UCSD-AML1 (cell line): ENCODE results near the gene YY1AP1.
A peak's percentile ranks its signal among the peaks of the same experiment; 100 is the strongest.
"Not testable (repeated sequence)": the region's sequence is repeated elsewhere in the genome, so short reads cannot be mapped to it uniquely, and the experiment has no call there.

Experiments
- DNase-seq: peaks from one replicate; lab custom pipeline; 2025; ENCODE audit not compliant: unreplicated experiment; lab: John Stamatoyannopoulos, UW

YY1AP1 gene

DNA sequence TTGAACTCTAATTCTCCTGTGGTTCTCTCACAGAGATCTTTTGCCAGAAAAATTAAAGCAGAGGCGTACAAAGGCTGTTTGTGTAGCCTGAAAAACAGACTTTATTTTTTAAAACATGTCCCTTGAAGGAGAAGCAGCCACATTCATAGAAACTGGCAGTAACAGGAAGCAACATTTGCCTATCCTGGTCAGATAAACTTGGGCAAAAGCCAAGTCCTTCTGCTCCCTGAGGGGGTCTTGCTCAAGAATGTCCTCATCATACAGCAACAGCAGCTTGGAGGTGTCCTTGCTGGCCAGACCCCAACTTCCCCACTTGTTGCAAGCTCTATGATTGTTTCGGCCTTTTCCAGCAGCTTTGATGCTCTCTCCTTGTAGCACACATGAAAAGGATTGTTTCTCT lies 42.3 kb downstream of the YY1AP1 start:
- DNase-seq = no peak

DNA sequence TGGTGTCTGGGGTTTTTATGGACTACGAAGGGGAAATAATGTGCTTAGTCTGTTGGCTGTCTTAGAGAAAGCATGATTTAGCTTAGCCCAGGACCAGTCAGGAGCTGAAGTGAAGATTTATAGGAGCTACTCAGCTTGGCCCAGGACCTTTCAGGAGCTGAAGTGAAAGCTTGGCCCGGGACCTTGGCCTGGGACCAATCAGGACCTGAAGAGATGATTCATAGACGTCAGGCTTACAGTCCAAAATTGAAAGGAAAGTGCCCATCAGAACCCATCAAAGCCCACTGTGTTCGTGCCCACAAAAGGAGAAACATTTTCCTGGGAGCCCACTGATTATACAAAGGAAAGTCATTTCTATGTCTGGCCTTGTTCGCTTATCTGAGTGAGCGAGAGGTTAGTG lies 42.9 kb downstream of the YY1AP1 start:
- DNase-seq = no peak

DNA sequence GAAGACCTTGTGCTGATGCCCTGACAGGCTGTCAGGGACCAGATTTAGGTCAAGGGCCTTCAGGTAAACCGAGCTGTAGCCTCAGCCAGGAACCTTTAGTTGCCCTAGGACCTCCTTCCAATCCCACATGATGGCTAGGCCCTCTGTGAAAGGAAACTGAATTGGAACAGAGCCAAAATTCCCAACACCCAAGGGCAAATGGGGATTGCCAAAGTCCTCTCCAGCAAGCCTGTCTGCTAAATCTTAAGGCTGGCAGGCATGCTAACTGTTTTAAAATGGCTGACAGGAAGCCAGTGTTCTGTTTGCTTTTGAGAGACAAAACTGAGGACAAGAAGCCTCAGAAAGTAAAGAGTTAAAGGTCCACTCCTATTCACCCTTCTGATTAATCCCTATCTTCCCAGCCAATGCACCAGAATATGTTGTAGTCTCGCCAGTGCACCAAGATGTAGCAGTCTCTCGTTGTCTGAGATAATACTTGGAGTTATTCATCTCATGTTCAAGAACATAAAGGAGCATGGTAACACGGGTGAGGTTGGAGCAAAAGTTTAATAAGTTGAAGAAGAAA lies 43.5 kb downstream of the YY1AP1 start:
- DNase-seq = no peak

DNA sequence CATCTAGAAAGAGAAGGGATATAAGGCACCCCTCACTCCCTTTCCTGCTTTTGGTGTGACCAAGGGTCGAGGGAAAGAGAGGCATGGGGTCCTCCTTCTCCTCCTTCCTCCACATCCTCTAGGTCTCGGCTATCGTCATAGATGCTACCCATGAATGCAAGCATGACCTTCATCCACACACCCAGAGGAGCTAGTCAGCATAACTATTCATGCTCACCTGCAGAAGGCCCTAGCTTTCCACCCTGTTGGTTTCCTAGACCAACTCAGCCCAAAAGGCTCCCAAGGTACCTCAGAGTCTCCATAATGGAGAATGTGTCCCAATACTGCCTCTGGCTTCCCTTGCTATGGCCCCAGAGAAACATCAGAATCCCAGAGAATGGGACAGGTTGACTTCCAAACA lies 45.3 kb downstream of the YY1AP1 start:
- no peak for DNase-seq

DNA sequence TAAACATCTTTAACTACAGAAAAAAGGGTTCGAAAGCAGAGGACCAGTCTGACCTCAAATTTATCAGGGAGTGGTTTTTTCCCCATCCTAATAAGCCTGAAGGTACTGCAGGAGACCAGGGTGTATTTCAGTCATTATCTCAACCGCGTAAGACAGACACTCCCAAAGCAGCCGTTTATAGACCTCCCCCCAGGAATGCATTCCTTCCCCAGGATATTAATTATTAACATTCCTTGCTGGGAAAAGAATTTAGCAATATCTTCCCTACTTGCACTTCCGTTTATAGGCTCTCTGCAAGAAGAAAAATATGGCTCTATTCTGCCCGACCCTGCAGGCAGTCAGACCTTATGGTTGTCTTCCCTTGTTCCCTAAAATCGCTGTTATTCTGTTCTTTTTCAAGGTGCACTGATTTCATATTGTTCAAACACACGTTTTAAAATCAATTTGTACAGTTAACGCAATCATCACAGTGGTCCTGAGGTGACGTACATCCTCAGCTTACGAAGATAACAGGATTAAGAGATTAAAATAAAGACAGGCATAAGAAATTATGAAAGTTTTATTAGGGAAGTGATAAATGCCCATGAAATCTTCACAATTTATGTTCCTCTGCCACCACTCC lies 45.9 kb downstream of the YY1AP1 start:
- not testable (repeated sequence) for DNase-seq

DNA sequence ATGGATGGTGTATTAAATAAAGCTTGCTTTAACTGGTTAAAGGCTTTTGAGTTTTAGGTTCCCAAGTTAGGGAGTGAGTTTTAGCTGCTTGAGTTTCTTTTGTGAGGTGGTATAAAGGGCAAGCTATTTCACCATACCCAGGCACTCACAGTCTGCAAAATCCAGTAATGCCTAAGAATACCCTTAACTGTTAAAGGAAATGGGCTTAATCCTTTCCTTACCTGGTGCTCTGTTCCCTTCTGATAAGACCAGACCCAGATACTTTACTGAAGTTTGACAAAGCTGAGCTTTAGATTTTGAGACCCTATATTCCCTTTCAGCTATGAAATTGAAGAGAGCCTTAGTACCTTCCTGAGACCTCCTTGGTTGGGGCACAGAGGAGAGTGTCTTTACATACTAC lies 48.2 kb downstream of the YY1AP1 start:
- no peak for DNase-seq

DNA sequence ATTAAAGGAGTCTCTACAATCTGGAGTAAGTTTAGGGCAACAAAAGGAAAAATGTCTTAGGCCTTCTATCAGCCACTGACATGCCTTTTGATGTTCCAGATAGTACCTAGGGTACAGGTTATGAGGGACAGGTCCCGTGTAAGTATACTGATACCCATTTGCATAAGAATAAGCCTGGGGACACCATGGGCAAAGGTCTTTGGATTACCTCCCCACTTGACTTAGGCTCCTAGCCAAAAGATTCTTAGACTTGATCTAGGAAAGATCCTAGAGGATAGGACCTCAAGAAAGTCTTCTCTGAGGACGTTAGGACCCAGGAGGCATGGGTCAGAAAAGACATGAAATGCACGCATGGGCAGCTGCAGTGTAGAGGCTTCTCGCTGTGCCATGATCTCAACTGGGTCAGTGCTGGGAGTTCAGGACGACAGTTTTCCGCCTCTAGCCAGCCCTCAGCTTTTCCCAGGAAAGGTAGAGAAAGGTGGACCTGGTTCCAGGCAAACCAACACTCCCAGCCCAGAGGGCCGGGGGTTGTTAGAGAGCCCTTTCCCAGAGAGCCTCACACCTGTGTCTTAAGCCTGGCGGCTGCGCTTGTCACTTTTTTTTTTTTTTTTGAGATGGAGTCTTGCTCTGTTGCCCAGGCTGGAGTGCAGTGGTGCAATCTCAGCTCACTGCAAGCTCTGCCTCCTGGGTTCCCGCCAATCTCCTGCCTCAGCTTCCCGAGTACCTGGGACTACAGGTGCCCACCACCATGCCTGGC lies 52.0 kb downstream of the YY1AP1 start:
- no peak for DNase-seq

DNA sequence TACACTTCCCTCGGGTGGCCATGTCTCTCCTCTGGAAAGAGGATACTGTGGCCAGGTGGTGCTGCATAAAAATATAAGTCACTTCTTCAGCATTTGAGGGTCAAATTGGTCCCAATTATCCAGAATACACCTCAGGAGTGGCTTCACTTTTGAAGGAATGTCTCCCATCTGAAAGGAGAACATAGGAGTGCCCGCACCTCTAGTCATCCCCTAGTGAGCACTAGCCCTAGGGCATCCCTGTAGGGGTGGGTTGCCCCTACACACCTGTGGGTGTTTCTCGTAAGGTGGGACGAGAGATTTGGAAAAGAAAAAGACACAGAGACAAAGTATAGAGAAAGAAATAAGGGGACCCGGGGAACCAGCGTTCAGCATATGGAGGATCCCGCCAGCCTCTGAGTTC lies 62.1 kb downstream of the YY1AP1 start:
- not testable (repeated sequence) for DNase-seq

DNA sequence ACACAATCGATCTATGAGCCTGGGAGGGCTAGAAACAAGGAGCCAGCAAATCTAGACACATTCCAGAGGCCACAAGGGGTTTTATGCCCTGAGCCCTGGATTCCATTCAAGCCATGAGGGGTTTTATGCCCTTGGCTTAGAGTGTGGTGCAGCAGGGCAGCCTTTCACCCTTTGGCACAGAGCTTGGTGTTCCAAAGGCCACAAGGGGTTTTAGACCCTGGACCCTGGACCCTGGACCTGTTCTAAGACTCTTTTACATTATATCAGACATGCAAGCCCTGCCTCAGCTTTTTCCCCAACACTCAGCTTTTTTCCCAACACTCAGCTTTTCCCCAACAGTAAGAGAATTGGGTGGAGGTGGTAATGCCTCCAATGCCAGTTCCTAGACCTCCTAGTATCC lies 65.2 kb downstream of the YY1AP1 start:
- no peak for DNase-seq

DNA sequence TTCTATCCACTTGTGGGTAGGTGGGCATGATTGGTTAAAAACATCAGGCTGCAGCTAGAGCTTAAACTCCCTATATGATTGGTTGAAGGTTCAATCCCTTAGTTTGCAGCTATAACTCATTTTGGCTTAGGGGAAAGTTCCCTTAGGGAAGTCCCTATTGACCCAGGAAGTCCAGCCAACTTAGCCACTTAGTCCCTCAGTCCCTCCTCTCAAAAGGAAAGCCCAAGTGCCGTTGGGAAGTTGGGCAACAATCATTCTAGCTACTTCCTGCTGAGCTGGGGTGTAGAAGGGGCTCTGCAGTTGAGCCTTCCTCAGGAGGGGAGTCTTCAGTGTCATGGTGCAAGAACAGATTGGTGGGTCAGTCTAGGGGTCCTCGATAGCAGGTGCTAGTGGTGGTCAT lies 66.4 kb downstream of the YY1AP1 start:
- DNase-seq = no peak

DNA sequence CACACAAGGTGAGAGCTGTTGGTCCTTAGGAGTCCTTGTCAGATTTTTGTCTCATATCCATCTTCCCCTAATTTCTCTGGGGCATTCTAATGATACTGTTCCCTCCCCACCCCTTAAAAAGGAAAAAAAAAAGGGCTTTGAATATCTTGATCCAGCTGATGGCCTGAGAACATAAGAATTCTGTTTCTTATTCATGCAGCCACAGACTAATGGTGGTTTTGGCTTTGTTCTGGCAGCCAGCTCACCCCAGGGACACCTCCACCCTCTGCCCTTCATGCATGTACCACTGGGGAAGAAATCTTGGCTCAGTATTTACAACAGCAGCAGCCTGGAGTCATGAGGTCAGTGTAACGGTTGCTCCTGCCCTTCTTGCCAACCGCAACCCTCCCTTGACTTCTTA lies 75.3 kb downstream of the YY1AP1 start:
- DNase-seq = not testable (repeated sequence)

DNA sequence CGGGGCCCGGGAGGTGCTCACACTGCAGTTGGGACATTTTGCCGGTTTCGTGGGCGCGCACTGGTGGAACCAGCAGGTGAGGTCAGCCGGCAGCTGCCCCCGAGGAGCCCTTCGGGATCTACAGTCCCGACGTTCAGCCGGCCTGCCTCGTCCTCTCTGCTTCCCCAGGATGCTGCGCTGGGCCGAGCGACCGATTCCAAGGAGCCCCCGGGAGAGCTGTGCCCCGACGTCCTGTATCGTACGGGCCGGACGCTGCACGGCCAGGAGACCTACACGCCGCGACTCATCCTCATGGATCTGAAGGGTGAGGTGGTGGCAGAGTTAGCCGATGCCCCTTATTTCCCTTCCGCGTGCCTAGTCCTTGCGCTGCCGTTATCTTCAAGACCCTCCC lies 78.3 kb downstream of the YY1AP1 start:
- DNase-seq = not testable (repeated sequence)

DNA sequence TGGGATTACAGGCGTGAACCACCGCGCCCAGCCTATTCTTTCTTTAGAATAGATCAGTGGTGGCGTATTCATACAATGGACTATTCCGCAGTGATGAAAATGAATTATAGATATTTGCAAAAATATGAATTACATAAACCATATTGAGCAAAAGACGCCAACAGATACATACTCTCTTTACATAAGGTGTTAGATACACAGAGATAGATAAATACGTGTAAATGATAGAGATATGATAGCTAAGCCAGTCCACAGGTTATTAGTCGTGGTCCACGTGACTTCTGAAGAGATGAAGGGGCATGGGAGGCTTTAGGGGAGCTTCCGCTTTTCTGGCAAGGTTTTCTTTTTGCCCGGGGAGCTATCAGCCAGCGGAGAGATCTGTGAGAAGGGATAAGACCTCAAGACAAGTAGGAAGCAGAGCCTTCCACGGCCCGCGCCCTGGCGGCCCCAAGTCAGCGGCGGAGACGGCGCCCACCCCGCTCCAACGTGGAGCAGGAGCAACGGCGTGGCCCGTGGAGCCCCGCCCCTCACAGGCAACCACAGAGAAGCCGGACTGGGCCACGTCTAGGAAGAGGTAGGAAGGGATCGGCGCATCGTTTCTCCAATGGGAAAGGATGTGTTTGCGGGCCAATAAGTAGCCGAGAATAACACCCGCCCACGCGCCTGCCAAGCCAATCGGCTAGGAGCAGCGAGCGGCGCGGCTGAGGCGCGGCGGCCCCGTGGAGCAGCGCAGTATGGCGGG lies 78.9 kb downstream of the YY1AP1 start, which contains the start of gene MSTO1:
Gene MSTO1, plus strand, starts transcription at position 704 of the 742 bp plus-strand sequence. Its CDS starts 31 bp downstream, at position 735.
- peak; percentile 93 for DNase-seq
